HEK293 (cell line): ENCODE results near the gene PKDCC.
A peak's percentile ranks its signal among the peaks of the same experiment; 100 is the strongest.

Experiments used
- CTCF ChIA-PET: fragments of 350-600 bp; formaldehyde crosslinking; extraction: SDS; loops from one replicate; lab custom pipeline; 2021; ENCODE audit warnings: antibody characterized with exemption; lab: Yijun Ruan, JAX
- POLR2A ChIA-PET: fragments of 300-600 bp; formaldehyde crosslinking; extraction: SDS; loops from one replicate; lab custom pipeline; 2020; ENCODE audit warnings: antibody characterized with exemption, inconsistent platforms; lab: Yijun Ruan, JAX
- H3K27ac ChIP-seq: fragments of 200-500 bp; sonication (Bioruptor generic); 2 replicates; pipeline ENCODE4 v1.5.1; 2014; ENCODE audit warnings: low read depth, low read length, control low read depth, inconsistent platforms; ENCODE audit errors: extremely low read depth
- H3K36me3 ChIP-seq, 2 experiments: fragments of 200-500 bp in 1 of 2; sonication (Bioruptor generic) in 1 of 2; 1 replicate in 1 of 2; 2 replicates in 1 of 2; pipeline ENCODE4 v1.5.1; 2014 to 2017; ENCODE audit warnings: inconsistent platforms in 2 of 2, low read length in 2 of 2; ENCODE audit not compliant: control insufficient read depth in 2 of 2, insufficient read depth in 1 of 2
- H3K4me1 ChIP-seq: fragments of 200-500 bp; sonication (Bioruptor generic); 2 replicates; pipeline ENCODE4 v1.5.1; 2014; ENCODE audit warnings: mild to moderate bottlenecking, low read length, inconsistent platforms; ENCODE audit not compliant: control insufficient read depth, insufficient read depth
- H3K4me3 ChIP-seq: 2 replicates; pipeline ENCODE4 v1.5.1; 2011; ENCODE audit warnings: low read depth, mild to moderate bottlenecking, control low read depth, low read length, moderate library complexity
- H3K9me3 ChIP-seq: fragments of 200-500 bp; sonication (Bioruptor generic); 2 replicates; pipeline ENCODE4 v1.5.1; 2014; ENCODE audit warnings: low read depth, low read length, inconsistent platforms; ENCODE audit not compliant: control insufficient read depth, insufficient read depth
- GLIS1 ChIP-seq: fragments of 450-650 bp; formaldehyde crosslinking; IDR thresholded peaks from 2 replicates; pipeline ENCODE4 v1.5.1; 2016; ENCODE audit warnings: missing biosample characterization, missing genetic modification characterization
- KLF10 ChIP-seq: fragments of 450-650 bp; IDR thresholded peaks from 2 replicates; pipeline ENCODE4 v1.5.1; 2018; ENCODE audit warnings: missing biosample characterization, mild to moderate bottlenecking, missing genetic modification characterization
- SALL2 ChIP-seq: fragments of 450-650 bp; formaldehyde crosslinking; IDR thresholded peaks from 2 replicates; pipeline ENCODE4 v1.5.0; 2017; ENCODE audit warnings: missing biosample characterization, mild to moderate bottlenecking, missing genetic modification characterization, borderline replicate concordance
- SP3 ChIP-seq: fragments of 450-650 bp; formaldehyde crosslinking; IDR thresholded peaks from 2 replicates; pipeline ENCODE4 v1.5.1; 2016; ENCODE audit warnings: missing biosample characterization, missing genetic modification characterization
- ZBTB17 ChIP-seq: fragments of 450-650 bp; formaldehyde crosslinking; IDR thresholded peaks from 2 replicates; pipeline ENCODE4 v1.5.1; 2016; ENCODE audit warnings: missing biosample characterization, missing genetic modification characterization
- ZBTB8A ChIP-seq: fragments of 450-650 bp; formaldehyde crosslinking; IDR thresholded peaks from 2 replicates; pipeline ENCODE4 v1.5.1; 2016; ENCODE audit warnings: missing biosample characterization, missing genetic modification characterization
- ZNF121 ChIP-seq: fragments of 450-650 bp; formaldehyde crosslinking; IDR thresholded peaks from 2 replicates; pipeline ENCODE4 v1.5.1; 2016; ENCODE audit warnings: missing biosample characterization, missing genetic modification characterization
- ZNF16 ChIP-seq: fragments of 450-650 bp; formaldehyde crosslinking; IDR thresholded peaks from 2 replicates; pipeline ENCODE4 v1.5.1; 2016; ENCODE audit warnings: low read depth, missing biosample characterization, missing genetic modification characterization
- ZNF239 ChIP-seq: fragments of 450-650 bp; formaldehyde crosslinking; IDR thresholded peaks from 2 replicates; pipeline ENCODE4 v1.5.1; 2016; ENCODE audit warnings: missing biosample characterization, missing genetic modification characterization
- ZNF24 ChIP-seq: fragments of 450-650 bp; formaldehyde crosslinking; IDR thresholded peaks from 2 replicates; pipeline ENCODE4 v1.5.1; 2016; ENCODE audit warnings: missing biosample characterization, missing genetic modification characterization
- ZNF341 ChIP-seq: fragments of 450-650 bp; formaldehyde crosslinking; IDR thresholded peaks from 2 replicates; pipeline ENCODE4; 2016; ENCODE audit warnings: low read depth, missing biosample characterization, missing genetic modification characterization
- ZNF391 ChIP-seq: fragments of 450-650 bp; formaldehyde crosslinking; IDR thresholded peaks from 2 replicates; pipeline ENCODE4 v1.5.1; 2016; ENCODE audit warnings: low read depth, missing biosample characterization, missing genetic modification characterization, borderline replicate concordance
- ZNF501 ChIP-seq: fragments of 450-650 bp; formaldehyde crosslinking; IDR thresholded peaks from 2 replicates; pipeline ENCODE4 v1.5.1; 2016; ENCODE audit warnings: missing biosample characterization, missing genetic modification characterization
- ZNF560 ChIP-seq: fragments of 450-650 bp; formaldehyde crosslinking; IDR thresholded peaks from 2 replicates; pipeline ENCODE4 v1.5.1; 2017; ENCODE audit warnings: missing biosample characterization, missing genetic modification characterization, borderline replicate concordance
- ZNF561 ChIP-seq: fragments of 450-650 bp; IDR thresholded peaks from 2 replicates; pipeline ENCODE4 v1.5.1; 2018; ENCODE audit warnings: missing biosample characterization, missing genetic modification characterization, borderline replicate concordance
- ZNF707 ChIP-seq: fragments of 450-650 bp; formaldehyde crosslinking; IDR thresholded peaks from 2 replicates; pipeline ENCODE4 v1.5.1; 2016; ENCODE audit warnings: missing biosample characterization, missing genetic modification characterization
- ZNF76 ChIP-seq: fragments of 450-650 bp; formaldehyde crosslinking; IDR thresholded peaks from 2 replicates; pipeline ENCODE4; 2016; ENCODE audit warnings: low read depth, missing biosample characterization, missing genetic modification characterization, borderline replicate concordance
- TF ChIP-seq, protein P1 (sequence below): fragments of 450-650 bp; formaldehyde crosslinking; IDR thresholded peaks from 2 replicates; pipeline ENCODE4 v1.5.1; 2017; ENCODE audit warnings: missing biosample characterization, missing genetic modification characterization
- TF ChIP-seq, protein P2 (sequence below): fragments of 450-650 bp; formaldehyde crosslinking; IDR thresholded peaks from 2 replicates; pipeline ENCODE4 v1.5.1; 2016; ENCODE audit warnings: missing biosample characterization, missing genetic modification characterization, borderline replicate concordance
- TF ChIP-seq, protein P3 (sequence below): fragments of 450-650 bp; formaldehyde crosslinking; IDR thresholded peaks from 2 replicates; pipeline ENCODE4 v1.5.1; 2016; ENCODE audit warnings: missing biosample characterization, missing genetic modification characterization
- TF ChIP-seq, protein P4 (sequence below): fragments of 450-650 bp; formaldehyde crosslinking; IDR thresholded peaks from 2 replicates; pipeline ENCODE4 v1.5.1; 2017; ENCODE audit warnings: missing biosample characterization, missing genetic modification characterization
- TF ChIP-seq, protein P5 (sequence below): fragments of 450-650 bp; formaldehyde crosslinking; IDR thresholded peaks from 2 replicates; pipeline ENCODE4 v1.5.1; 2016; ENCODE audit warnings: missing biosample characterization, missing genetic modification characterization

Gene PKDCC

DNA sequence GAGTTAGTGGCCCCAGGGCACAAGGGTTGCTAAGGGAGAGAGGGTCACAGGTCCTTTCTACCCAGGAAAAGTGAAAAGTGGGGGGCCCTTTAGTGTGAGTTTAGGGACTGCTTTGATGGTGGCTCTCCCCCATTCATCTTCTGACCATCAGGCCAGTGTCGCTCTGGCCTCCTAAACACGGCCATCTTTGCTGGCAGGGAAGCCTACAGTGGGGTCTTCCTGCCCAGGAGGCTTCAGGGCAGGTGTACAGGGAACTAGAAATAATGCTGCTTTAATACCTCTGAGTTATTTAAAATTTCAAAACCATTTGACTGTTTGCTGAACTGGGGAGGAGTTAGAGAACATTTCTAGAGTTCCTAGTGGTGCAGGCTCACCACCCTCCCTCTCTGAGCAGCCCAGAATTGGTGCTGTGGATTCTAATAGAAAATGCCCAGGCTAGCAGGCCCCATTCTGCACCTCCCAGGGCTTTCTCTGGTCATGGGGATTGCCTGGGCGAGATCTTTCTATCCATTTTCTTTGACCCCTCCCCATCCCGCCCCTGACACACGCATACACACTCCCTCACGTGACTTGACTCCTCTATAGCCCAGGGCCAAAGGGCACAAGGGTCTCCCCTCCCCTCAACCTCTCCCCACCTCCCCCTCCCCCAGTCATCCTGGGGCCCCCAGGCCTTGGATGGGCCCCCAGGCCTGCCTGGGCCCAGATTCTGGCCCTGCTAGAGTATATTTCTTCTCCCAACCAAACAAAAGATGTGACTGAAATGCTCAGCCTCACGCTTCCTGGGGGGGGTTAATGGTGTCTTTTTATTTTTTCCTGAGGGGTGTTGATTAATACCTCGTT, 3.1 kb downstream of the PKDCC start (continued):
- TF ChIP-seq, protein P1, sequence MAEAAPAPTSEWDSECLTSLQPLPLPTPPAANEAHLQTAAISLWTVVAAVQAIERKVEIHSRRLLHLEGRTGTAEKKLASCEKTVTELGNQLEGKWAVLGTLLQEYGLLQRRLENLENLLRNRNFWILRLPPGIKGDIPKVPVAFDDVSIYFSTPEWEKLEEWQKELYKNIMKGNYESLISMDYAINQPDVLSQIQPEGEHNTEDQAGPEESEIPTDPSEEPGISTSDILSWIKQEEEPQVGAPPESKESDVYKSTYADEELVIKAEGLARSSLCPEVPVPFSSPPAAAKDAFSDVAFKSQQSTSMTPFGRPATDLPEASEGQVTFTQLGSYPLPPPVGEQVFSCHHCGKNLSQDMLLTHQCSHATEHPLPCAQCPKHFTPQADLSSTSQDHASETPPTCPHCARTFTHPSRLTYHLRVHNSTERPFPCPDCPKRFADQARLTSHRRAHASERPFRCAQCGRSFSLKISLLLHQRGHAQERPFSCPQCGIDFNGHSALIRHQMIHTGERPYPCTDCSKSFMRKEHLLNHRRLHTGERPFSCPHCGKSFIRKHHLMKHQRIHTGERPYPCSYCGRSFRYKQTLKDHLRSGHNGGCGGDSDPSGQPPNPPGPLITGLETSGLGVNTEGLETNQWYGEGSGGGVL (tag by site-specific recombination) = no peak
- TF ChIP-seq SALL2 (tag by site-specific recombination) (no peak), ZNF707 (tag by site-specific recombination) (no peak), ZNF561 (tag by site-specific recombination) (no peak), ZNF16 (tag by site-specific recombination) (no peak), SP3 (no peak), KLF10 (tag by site-specific recombination) (no peak), ZBTB17 (tag by site-specific recombination) (no peak), ZNF239 (tag by site-specific recombination) (no peak), ZBTB8A (tag by site-specific recombination) (no peak)
- TF ChIP-seq, protein P2, sequence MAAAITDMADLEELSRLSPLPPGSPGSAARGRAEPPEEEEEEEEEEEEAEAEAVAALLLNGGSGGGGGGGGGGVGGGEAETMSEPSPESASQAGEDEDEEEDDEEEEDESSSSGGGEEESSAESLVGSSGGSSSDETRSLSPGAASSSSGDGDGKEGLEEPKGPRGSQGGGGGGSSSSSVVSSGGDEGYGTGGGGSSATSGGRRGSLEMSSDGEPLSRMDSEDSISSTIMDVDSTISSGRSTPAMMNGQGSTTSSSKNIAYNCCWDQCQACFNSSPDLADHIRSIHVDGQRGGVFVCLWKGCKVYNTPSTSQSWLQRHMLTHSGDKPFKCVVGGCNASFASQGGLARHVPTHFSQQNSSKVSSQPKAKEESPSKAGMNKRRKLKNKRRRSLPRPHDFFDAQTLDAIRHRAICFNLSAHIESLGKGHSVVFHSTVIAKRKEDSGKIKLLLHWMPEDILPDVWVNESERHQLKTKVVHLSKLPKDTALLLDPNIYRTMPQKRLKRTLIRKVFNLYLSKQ (tag by site-specific recombination) = no peak
- TF ChIP-seq, all 188 proteins: peak for 0

DNA sequence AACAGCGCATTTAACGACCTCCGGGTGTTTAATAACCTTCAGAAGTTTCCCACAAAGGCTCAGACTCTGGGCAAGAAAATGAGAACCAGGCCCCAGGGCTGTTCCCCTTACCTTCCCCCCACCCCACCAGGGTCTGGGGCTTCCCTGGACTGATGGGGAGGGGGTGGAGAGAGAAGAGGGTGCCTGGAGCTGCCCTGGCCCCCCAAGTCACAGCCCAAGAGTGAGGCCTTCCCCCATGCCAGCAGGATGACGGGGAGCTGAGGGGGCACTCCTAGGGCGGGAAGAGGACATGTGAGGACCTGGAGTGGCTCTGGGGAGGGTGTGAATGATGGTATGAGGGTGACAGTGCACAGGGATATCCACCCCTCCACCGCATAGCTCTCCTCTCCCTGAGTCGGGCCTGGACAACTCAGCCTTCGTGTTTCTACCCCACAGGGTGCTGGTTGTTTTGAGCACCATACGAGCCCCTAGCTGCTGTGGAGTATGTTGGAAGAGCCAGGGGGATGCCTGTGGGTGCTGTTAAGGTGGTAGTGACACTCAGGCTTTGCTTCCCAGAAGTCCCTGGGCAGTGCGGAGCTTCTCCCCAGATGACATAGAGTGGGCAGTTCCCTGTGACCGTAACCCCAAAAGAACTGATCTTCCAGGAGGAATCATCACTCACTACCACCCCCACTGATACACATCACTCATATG, 3.9 kb downstream of the PKDCC start:
- Histone ChIP-seq H3K9me3 (no peaks in the 10 kb centered on the region), H3K36me3 (peaks cover 3 to 49% of the 10 kb centered on the region in 2 experiments; a peak in 2 of 3 replicates), H3K4me1 (peaks cover 21% of the 10 kb centered on the region), H3K4me3 (no peak overlapping the region), H3K27ac (no peak overlapping the region)
- ChIA-PET CTCF (interaction anchor here (0.6 kb wide), 1 partner anchor 176 kb away, joined by 8 read pairs; no protein-coding TSS in a partner anchor), POLR2A (no interaction called here)
- no peak for TF ChIP-seq ZNF121 (tag by site-specific recombination)
- TF ChIP-seq, protein P3, sequence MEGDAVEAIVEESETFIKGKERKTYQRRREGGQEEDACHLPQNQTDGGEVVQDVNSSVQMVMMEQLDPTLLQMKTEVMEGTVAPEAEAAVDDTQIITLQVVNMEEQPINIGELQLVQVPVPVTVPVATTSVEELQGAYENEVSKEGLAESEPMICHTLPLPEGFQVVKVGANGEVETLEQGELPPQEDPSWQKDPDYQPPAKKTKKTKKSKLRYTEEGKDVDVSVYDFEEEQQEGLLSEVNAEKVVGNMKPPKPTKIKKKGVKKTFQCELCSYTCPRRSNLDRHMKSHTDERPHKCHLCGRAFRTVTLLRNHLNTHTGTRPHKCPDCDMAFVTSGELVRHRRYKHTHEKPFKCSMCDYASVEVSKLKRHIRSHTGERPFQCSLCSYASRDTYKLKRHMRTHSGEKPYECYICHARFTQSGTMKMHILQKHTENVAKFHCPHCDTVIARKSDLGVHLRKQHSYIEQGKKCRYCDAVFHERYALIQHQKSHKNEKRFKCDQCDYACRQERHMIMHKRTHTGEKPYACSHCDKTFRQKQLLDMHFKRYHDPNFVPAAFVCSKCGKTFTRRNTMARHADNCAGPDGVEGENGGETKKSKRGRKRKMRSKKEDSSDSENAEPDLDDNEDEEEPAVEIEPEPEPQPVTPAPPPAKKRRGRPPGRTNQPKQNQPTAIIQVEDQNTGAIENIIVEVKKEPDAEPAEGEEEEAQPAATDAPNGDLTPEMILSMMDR (tag by site-specific recombination) = no peak
- peak; percentile 93 for TF ChIP-seq ZNF341 (tag by site-specific recombination)
- no peak for TF ChIP-seq ZNF24 (tag by site-specific recombination)
- TF ChIP-seq GLIS1 (tag by site-specific recombination) = 0 out of 2 replicates have a peak, but pooled peaks have one; percentile 15
- TF ChIP-seq ZNF391 (tag by site-specific recombination) = no peak
- no peak for TF ChIP-seq ZNF501 (tag by site-specific recombination)
- no peak for TF ChIP-seq ZNF239 (tag by site-specific recombination)
- TF ChIP-seq ZNF76 = no peak
- TF ChIP-seq, protein P4, sequence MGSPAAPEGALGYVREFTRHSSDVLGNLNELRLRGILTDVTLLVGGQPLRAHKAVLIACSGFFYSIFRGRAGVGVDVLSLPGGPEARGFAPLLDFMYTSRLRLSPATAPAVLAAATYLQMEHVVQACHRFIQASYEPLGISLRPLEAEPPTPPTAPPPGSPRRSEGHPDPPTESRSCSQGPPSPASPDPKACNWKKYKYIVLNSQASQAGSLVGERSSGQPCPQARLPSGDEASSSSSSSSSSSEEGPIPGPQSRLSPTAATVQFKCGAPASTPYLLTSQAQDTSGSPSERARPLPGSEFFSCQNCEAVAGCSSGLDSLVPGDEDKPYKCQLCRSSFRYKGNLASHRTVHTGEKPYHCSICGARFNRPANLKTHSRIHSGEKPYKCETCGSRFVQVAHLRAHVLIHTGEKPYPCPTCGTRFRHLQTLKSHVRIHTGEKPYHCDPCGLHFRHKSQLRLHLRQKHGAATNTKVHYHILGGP (tag by site-specific recombination) = no peak
- TF ChIP-seq, protein P5, sequence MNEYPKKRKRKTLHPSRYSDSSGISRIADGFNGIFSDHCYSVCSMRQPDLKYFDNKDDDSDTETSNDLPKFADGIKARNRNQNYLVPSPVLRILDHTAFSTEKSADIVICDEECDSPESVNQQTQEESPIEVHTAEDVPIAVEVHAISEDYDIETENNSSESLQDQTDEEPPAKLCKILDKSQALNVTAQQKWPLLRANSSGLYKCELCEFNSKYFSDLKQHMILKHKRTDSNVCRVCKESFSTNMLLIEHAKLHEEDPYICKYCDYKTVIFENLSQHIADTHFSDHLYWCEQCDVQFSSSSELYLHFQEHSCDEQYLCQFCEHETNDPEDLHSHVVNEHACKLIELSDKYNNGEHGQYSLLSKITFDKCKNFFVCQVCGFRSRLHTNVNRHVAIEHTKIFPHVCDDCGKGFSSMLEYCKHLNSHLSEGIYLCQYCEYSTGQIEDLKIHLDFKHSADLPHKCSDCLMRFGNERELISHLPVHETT (tag by site-specific recombination) = no peak
- TF ChIP-seq ZNF560 = no peak
